ENCODE results near the gene LANCL2.

LANCL2 gene

DNA sequence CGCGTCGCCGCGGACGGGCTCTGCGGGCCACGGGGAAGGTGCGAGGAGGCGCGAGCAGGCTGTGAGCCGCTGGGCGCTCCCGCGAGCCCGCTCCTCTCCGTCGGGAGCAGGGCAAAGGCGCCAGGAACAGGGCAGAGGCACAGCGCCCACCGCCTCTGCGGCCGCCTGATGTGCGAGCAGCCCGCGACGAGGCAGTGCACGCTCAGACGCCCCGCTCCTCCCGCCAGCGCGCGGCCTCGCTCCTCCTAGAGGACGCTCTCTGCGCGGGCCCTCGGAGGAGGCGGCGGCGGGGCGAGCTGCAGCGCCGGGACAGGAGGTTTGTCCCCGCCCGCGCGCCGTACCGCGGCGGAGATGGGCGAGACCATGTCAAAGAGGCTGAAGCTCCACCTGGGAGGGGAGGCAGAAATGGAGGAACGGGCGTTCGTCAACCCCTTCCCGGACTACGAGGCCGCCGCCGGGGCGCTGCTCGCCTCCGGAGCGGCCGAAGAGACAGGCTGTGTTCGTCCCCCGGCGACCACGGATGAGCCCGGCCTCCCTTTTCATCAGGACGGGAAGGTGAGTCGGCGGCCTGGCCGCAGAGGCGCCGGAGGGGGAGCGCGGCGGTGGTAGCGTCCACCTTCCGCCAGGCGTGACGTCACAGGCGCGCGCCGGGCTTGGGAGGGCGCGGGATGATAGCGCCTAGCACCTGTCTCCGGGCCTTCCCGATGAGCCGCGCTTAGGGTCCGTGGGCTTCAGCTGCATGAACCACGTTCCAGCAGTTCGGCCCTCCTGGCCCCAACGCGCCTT, 731 bp downstream of the LANCL2 start:
- Histone ChIP-seq H3K4me1 (ENCODE audit: control insufficient read depth, insufficient read depth, low read length) (peaks cover 2% of the 10 kb centered on the region), H3K9me3 (ENCODE audit: control insufficient read depth, insufficient read depth, low read length) (no peaks in the 10 kb centered on the region), H3K27me3 (ENCODE audit: control insufficient read depth, insufficient read depth, low read length) (no peaks in the 10 kb centered on the region), H3K9ac (ENCODE audit: low read depth, low read length) (peak overlapping the region; percentile 99), H3K36me3 (ENCODE audit: control insufficient read depth, insufficient read depth, low read length) (no peaks in the 10 kb centered on the region), H3K4me3 (ENCODE audit: low read depth, low read length) (peak overlapping the region; percentile 99)

DNA sequence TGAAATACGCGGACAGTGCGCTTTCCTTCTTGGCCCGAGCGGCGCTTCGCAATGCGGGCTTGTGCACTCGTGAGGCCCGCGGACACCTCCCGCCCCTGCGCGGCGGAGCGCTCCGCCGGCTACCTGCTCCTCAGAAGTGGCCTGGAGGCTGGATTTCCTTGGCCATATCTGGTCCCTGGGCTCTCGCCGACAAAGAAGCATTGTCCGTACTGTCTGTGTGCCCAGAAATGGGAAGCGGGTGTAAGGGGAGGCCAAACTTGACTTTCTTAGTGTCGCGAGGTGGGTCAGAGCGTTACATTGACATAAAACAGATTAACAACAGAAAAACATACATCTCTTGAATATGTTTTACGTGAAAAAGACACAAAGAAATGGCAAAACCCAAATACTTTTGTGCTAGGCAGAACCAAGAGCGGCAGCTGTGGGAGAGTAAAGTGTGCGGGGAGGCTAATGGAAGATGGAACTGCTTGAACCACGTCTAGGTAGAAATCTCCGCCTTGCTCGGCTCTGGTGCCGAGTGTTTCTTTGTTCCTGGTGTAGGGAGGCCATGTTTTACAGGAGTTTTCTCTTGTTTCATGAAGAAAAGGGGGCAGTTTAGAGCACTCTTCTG, 1.4 kb downstream of the LANCL2 start:
- no peaks in the 10 kb centered on the region for H3K27me3 ChIP-seq (ENCODE audit: control insufficient read depth, insufficient read depth, low read length)
- H3K36me3 ChIP-seq (ENCODE audit: control insufficient read depth, insufficient read depth, low read length) = no peaks in the 10 kb centered on the region
- H3K9me3 ChIP-seq (ENCODE audit: control insufficient read depth, insufficient read depth, low read length) = no peaks in the 10 kb centered on the region
- peak overlapping the region; percentile 99 for H3K4me3 ChIP-seq (ENCODE audit: low read depth, low read length)
- peak overlapping the region; percentile 99 for H3K9ac ChIP-seq (ENCODE audit: low read depth, low read length)
- H3K4me1 ChIP-seq (ENCODE audit: control insufficient read depth, insufficient read depth, low read length) = peaks cover 2% of the 10 kb centered on the region

DNA sequence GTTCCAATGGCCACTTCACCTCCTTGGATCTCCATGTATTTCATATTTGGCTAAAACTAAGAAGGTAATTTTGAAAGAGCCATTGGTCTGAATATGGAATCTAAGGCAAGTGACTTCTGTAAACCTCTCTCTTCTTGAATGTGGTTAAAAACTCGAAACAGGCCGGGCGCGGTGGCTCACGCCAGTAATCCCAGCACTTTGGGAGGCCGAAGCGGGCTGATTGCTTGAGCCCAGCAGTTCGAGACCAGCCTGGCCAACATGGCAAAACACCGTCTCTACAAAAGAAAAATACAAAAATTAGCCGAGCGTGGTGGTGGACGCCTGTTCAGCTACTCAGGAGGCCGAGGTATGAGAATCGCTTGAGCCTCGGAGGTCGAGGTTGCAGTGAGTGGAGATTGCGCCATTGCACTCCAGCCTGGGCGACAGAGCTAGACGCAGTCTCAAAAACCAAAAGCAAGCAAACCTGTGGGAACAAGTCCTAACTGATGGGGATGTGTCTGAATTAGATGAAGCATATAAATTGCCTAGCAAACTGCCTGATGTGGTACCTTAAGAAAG, 2.2 kb downstream of the LANCL2 start:
- Histone ChIP-seq H3K9ac (ENCODE audit: low read depth, low read length) (no peak overlapping the region), H3K4me1 (ENCODE audit: control insufficient read depth, insufficient read depth, low read length) (peaks cover 2% of the 10 kb centered on the region), H3K9me3 (ENCODE audit: control insufficient read depth, insufficient read depth, low read length) (no peaks in the 10 kb centered on the region), H3K27me3 (ENCODE audit: control insufficient read depth, insufficient read depth, low read length) (no peaks in the 10 kb centered on the region), H3K4me3 (ENCODE audit: low read depth, low read length) (peak overlapping the region; percentile 99), H3K36me3 (ENCODE audit: control insufficient read depth, insufficient read depth, low read length) (no peaks in the 10 kb centered on the region)

DNA sequence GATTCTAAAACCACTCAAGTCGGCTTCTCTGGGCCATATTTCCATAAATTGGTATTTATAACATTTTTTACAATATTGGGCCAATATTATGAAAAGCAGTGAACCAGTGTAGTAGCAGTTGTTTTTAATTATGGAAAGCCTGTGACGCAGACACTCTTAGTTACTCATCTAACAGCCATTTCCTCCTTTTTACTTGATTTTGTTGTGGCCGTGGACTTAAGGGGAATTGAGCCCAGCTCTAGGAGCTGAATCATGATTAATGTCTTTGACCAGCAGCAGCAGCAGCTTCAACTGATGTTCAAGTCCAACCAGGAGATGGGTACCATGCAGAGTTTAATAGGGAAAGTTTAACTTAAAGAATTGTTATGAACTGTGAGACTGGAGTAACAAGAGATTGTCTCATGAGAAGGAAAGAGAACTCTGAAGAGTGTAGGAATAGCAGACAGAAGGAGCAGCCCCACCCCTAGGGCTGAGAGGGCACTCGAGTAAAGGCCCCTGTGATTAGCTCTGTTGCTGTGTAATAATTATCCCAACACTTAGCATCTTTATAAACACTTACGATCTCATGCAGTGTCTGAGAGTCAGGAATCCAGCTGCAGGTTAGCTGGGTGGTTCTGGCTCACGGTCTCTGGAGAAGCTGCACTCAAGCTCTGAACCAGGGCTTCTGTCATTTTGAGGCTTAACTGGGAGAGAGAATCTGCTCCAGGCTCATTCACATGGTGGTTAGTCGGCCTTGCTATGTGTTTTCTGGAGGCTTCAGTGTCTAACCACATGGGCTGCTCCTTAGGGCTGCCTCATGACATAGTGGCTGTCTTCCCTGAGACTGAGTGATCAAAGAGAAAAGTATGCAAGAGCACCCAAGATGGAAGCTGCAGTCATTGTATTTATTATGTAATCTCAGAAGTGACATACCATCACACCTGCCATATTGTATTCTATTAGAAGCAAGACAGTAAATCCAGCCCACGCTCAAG, 4.6 kb downstream of the LANCL2 start:
- H3K4me3 ChIP-seq (ENCODE audit: low read depth, low read length) = no peak overlapping the region
- no peak overlapping the region for H3K9ac ChIP-seq (ENCODE audit: low read depth, low read length)
- H3K36me3 ChIP-seq (ENCODE audit: control insufficient read depth, insufficient read depth, low read length) = no peaks in the 10 kb centered on the region
- H3K4me1 ChIP-seq (ENCODE audit: control insufficient read depth, insufficient read depth, low read length) = no peaks in the 10 kb centered on the region
- H3K27me3 ChIP-seq (ENCODE audit: control insufficient read depth, insufficient read depth, low read length) = no peaks in the 10 kb centered on the region
- no peaks in the 10 kb centered on the region for H3K9me3 ChIP-seq (ENCODE audit: control insufficient read depth, insufficient read depth, low read length)

DNA sequence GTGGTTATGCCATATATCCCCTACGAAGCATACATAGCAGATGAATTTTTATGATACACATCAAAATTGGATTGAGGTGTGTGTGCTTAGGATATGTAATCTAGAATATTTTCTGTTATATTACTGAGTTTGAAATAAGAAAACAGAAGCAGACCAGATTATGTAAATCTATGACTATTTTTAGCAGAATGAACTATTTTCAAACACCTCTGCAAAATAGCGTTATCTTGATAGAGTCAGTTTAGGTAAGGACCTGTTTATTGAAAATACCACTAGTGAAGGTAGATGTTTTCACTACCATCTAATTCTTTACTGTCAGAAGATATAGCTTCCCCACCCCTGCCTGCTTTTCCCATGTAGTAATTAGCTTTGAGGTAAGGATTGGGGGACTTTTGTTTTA, 9.1 kb downstream of the LANCL2 start:
- Histone ChIP-seq H3K4me1 (ENCODE audit: control insufficient read depth, insufficient read depth, low read length) (no peaks in the 10 kb centered on the region), H3K4me3 (ENCODE audit: low read depth, low read length) (no peak overlapping the region), H3K9ac (ENCODE audit: low read depth, low read length) (no peak overlapping the region)

DNA sequence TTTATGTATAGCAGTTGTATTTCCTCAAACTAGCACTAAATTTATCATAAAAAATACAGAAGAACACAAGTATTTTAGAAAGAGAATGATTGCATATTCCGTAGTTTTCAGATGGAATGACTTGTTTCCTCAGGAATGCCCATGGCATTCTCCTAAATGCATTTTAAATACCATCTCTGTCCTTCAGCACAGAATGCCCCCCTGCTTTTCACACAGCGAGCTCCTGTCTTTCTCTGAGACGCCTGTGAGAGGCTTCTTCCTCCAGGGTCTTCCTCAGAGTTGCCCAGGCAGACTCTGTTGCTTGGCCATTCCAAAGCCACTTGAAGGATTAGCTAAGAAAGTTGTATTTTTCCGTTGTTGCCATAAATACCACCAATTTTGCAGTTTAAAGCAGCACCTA, 10.1 kb downstream of the LANCL2 start:
- Histone ChIP-seq H3K36me3 (ENCODE audit: control insufficient read depth, insufficient read depth, low read length) (no peaks in the 10 kb centered on the region), H3K4me1 (ENCODE audit: control insufficient read depth, insufficient read depth, low read length) (no peaks in the 10 kb centered on the region), H3K27me3 (ENCODE audit: control insufficient read depth, insufficient read depth, low read length) (no peaks in the 10 kb centered on the region), H3K9me3 (ENCODE audit: control insufficient read depth, insufficient read depth, low read length) (no peaks in the 10 kb centered on the region), H3K9ac (ENCODE audit: low read depth, low read length) (no peak overlapping the region), H3K4me3 (ENCODE audit: low read depth, low read length) (no peak overlapping the region)

More for the DNA sequence above, 9.1 kb downstream of the LANCL2 start:
- Histone ChIP-seq H3K36me3 (ENCODE audit: control insufficient read depth, insufficient read depth, low read length) (no peaks in the 10 kb centered on the region), H3K27me3 (ENCODE audit: control insufficient read depth, insufficient read depth, low read length) (no peaks in the 10 kb centered on the region), H3K9me3 (ENCODE audit: control insufficient read depth, insufficient read depth, low read length) (no peaks in the 10 kb centered on the region)

DNA sequence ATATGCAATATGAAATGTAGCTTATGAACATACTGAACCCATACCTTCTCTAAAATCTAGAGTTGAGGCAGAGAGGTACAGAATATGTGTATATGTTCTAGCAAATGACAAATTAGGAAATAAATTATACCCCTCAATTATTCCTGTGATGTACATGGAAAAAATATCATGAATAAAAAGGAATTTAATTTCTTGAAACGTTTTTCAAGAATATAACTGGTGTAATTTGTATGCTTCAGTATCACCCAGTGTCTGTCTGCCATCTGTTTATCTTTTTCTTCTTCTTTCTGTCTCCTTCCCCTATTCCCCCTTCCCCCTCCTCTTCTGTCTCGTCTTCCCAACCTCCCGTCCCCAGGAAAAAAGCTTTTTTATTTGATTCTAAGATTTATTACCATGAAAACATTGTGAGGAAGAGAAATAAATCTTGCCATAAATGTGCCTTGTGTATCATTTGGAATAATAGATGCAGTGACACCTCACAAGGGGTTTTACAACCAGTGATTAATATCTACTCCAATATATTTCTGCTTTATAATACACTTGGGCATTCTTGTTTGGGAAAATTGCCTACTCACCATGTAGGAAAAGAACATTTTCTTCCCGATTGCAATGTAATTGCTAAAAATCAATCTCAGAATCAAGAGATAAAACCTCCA, 12.2 kb downstream of the LANCL2 start:
- Histone ChIP-seq H3K4me1 (ENCODE audit: control insufficient read depth, insufficient read depth, low read length) (peaks cover 7% of the 10 kb centered on the region), H3K4me3 (ENCODE audit: low read depth, low read length) (no peak overlapping the region), H3K9ac (ENCODE audit: low read depth, low read length) (no peak overlapping the region), H3K27me3 (ENCODE audit: control insufficient read depth, insufficient read depth, low read length) (no peaks in the 10 kb centered on the region), H3K9me3 (ENCODE audit: control insufficient read depth, insufficient read depth, low read length) (no peaks in the 10 kb centered on the region), H3K36me3 (ENCODE audit: control insufficient read depth, insufficient read depth, low read length) (no peaks in the 10 kb centered on the region)

DNA sequence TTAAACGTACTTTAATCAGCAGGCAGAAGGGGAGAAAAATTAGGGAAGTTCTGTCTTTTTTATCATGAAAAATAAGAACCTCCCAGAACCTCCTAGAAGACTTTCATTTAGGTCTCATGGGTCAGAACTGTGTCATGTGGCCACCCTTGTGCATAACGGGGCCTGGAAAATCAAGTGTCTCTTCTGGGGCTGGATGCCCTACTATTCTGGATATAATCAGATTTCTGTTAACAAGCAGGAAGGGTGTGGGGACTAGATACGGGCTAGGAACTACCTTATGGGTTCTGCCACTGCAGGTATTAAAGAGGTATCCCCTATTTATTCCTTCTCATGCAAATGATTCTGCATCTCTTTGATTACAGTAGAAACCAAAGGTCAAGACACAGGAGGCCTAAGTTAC, 14.1 kb downstream of the LANCL2 start:
- H3K4me1 ChIP-seq (ENCODE audit: control insufficient read depth, insufficient read depth, low read length) = peaks cover 7% of the 10 kb centered on the region
- no peaks in the 10 kb centered on the region for H3K9me3 ChIP-seq (ENCODE audit: control insufficient read depth, insufficient read depth, low read length)
- no peaks in the 10 kb centered on the region for H3K36me3 ChIP-seq (ENCODE audit: control insufficient read depth, insufficient read depth, low read length)
- no peaks in the 10 kb centered on the region for H3K27me3 ChIP-seq (ENCODE audit: control insufficient read depth, insufficient read depth, low read length)
- no peak overlapping the region for H3K9ac ChIP-seq (ENCODE audit: low read depth, low read length)
- no peak overlapping the region for H3K4me3 ChIP-seq (ENCODE audit: low read depth, low read length)

DNA sequence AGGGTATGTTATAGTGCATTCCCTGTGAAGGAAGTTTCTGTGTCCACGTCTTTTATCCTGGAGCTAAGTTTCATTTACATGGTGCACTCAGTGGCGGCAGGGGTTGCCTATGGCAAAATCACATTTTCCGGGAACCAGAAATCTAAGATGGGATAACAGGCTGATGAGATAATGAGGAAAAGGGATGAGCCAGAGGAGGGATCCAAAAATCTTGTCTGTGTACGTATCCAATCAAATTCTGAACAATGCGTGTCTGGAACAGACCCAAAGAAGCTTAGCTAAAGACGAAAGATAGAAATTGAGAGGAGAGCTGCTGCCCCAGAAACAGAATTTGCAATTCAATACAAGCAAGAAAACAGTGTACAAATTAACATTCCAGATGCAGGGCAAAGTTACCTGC, 16.1 kb downstream of the LANCL2 start:
- Histone ChIP-seq H3K27me3 (ENCODE audit: control insufficient read depth, insufficient read depth, low read length) (no peaks in the 10 kb centered on the region), H3K9me3 (ENCODE audit: control insufficient read depth, insufficient read depth, low read length) (no peaks in the 10 kb centered on the region), H3K4me3 (ENCODE audit: low read depth, low read length) (no peak overlapping the region), H3K4me1 (ENCODE audit: control insufficient read depth, insufficient read depth, low read length) (peaks cover 7% of the 10 kb centered on the region), H3K9ac (ENCODE audit: low read depth, low read length) (no peak overlapping the region), H3K36me3 (ENCODE audit: control insufficient read depth, insufficient read depth, low read length) (no peaks in the 10 kb centered on the region)

DNA sequence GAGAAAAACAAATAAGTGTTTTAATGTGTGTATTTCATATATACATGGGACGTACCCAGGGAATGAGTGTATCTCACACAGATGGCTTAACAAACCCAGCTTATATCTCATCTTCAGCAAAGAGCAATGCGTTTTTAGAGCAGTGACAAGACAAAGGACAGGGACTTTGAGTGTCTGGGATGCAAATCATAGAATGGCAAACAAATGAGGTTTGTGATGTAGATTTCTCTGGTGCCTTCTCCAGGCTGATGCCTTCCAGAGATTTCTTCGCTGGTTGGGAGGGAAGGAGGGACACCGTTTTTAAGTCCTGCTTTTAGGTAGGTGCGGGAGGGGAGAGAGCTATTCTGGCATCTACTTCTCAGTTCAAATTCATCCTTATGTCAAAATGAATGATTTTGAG, 16.6 kb downstream of the LANCL2 start:
- H3K9me3 ChIP-seq (ENCODE audit: control insufficient read depth, insufficient read depth, low read length) = peaks cover 4% of the 10 kb centered on the region
- H3K4me3 ChIP-seq (ENCODE audit: low read depth, low read length) = no peak overlapping the region
- H3K4me1 ChIP-seq (ENCODE audit: control insufficient read depth, insufficient read depth, low read length) = peaks cover 7% of the 10 kb centered on the region
- no peaks in the 10 kb centered on the region for H3K36me3 ChIP-seq (ENCODE audit: control insufficient read depth, insufficient read depth, low read length)
- no peaks in the 10 kb centered on the region for H3K27me3 ChIP-seq (ENCODE audit: control insufficient read depth, insufficient read depth, low read length)
- H3K9ac ChIP-seq (ENCODE audit: low read depth, low read length) = no peak overlapping the region

DNA sequence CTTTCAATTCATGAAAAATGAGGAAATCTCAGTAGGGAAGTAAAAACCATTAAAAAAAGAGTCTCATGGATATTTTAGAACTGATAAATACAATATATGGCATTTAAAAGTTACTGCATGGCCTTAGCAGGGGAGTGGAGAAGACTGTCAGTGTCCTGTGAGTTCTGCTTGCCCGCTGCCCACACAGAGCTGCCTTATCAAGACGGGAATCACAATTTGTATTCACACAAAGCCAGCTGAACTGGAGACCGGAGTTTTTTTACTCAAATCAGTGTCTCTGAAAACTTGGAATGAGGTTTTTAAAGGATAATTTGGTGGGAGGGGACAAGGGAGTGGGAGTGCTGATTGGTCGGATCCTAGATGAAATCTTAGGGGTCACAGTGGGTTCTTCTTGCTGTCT, 17.1 kb downstream of the LANCL2 start:
- peaks cover 7% of the 10 kb centered on the region for H3K4me1 ChIP-seq (ENCODE audit: control insufficient read depth, insufficient read depth, low read length)
- no peaks in the 10 kb centered on the region for H3K27me3 ChIP-seq (ENCODE audit: control insufficient read depth, insufficient read depth, low read length)
- no peak overlapping the region for H3K4me3 ChIP-seq (ENCODE audit: low read depth, low read length)
- no peak overlapping the region for H3K9ac ChIP-seq (ENCODE audit: low read depth, low read length)
- no peaks in the 10 kb centered on the region for H3K36me3 ChIP-seq (ENCODE audit: control insufficient read depth, insufficient read depth, low read length)
- H3K9me3 ChIP-seq (ENCODE audit: control insufficient read depth, insufficient read depth, low read length) = peaks cover 9% of the 10 kb centered on the region
